HepG2 (cell line): Measurements from ENCODE around the gene SELENOI. TPM values are rescaled to one million over a fixed set of nuclear protein-coding genes. Genes with fewer than 3 reads are reported as not detected.

Source experiments
- ATAC-seq: fragments of 200-7000 bp; cut with Tn5 transposase; 3 replicates; pipeline ENCODE4 v1.9.1; 2020; ENCODE audit warnings: mild to moderate bottlenecking, moderate library complexity
- BruUV-seq: library from RNA; stranded (reverse); fragments of 400-500 nt; replicated peaks from 2 replicates; lab custom pipeline; 2021; lab: Mats Ljungman, UMichigan
- CTCF ChIA-PET: fragments of 300-600 bp; formaldehyde crosslinking; extraction: SDS; loops from one replicate; lab custom pipeline; 2021; ENCODE audit warnings: low total read pairs, inconsistent platforms, low intra/inter-chr PET ratio; lab: Yijun Ruan, JAX
- POLR2A ChIA-PET: fragments of 350-600 bp; sonication (Branson Sonifier 250); formaldehyde crosslinking; loops from one replicate; lab custom pipeline; 2020; ENCODE audit warnings: antibody characterized with exemption, inconsistent platforms; lab: Yijun Ruan, JAX
- DNase-seq: peaks from one replicate; pipeline ENCODE4 v3.0.0-alpha.2; 2015; ENCODE audit warnings: low spot score
- FAIRE-seq: peaks from 3 replicates; lab custom pipeline; 2011; peaks lifted over from hg19 to GRCh38; lab: Jason Lieb, UNC
- H2AFZ ChIP-seq: one replicate; pipeline ENCODE4 v1.6.1; 2011; ENCODE audit warnings: low read length, inconsistent platforms
- H3K27ac ChIP-seq: fragments of 300-600 bp; 3 replicates; pipeline ENCODE4 v1.8.0; 2011; ENCODE audit warnings: mixed run types, mild to moderate bottlenecking, mixed read lengths, low read length, inconsistent platforms; ENCODE audit not compliant: insufficient read depth; ENCODE audit errors: extremely low read length
- H3K27me3 ChIP-seq, 2 experiments: fragments of 200-600 bp in 1 of 2; 2 replicates in 1 of 2; 3 replicates in 1 of 2; pipeline versions ENCODE4 v1.6.0 to v1.8.0; 2011; ENCODE audit warnings: low read length in 2 of 2, mild to moderate bottlenecking in 2 of 2, moderate library complexity in 2 of 2, inconsistent platforms in 1 of 2; ENCODE audit not compliant: insufficient read depth in 2 of 2, control insufficient read depth in 1 of 2
- H3K36me3 ChIP-seq, 2 experiments: fragments of 200-600 bp in 1 of 2; replicated peaks in 1 of 2; 2 replicates in 1 of 2; 3 replicates in 1 of 2; pipeline versions ENCODE4 v1.5.1 to v1.8.0; 2011; ENCODE audit warnings: low read length in 2 of 2, inconsistent platforms in 1 of 2; ENCODE audit not compliant: insufficient read depth in 2 of 2, control insufficient read depth in 1 of 2
- H3K4me1 ChIP-seq: 2 replicates; pipeline ENCODE4 v1.5.1; 2012; ENCODE audit warnings: low read length, inconsistent platforms; ENCODE audit not compliant: insufficient read depth
- H3K4me2 ChIP-seq: 2 replicates; pipeline ENCODE4 v1.6.0; 2011; ENCODE audit warnings: low read depth, low read length, inconsistent platforms
- H3K4me3 ChIP-seq, 3 experiments: fragments of 200-600 bp in 1 of 3; sonication (generic), shearing (Covaris generic) in 1 of 3; replicated peaks in 1 of 3; 2 replicates each; pipeline ENCODE4 v1.5.1; 2011 to 2016; ENCODE audit warnings: low read length in 3 of 3, inconsistent platforms in 2 of 3, low read depth in 2 of 3, mild to moderate bottlenecking in 2 of 3, control low read depth in 1 of 3, mixed read lengths in 1 of 3; ENCODE audit not compliant: insufficient read depth in 1 of 3
- H3K79me2 ChIP-seq: one replicate; pipeline ENCODE4 v1.6.1; 2011; ENCODE audit warnings: low read length, inconsistent platforms; ENCODE audit not compliant: insufficient read depth
- H3K9ac ChIP-seq: 2 replicates; pipeline ENCODE4 v1.6.0; 2011; ENCODE audit warnings: mild to moderate bottlenecking, low read depth, low read length, inconsistent platforms; ENCODE audit not compliant: insufficient read depth
- H3K9me3 ChIP-seq: 2 replicates; pipeline ENCODE4 v1.5.1; 2012; ENCODE audit warnings: mild to moderate bottlenecking, low read length
- H4K20me1 ChIP-seq: 2 replicates; pipeline ENCODE4 v1.6.0; 2011; ENCODE audit warnings: inconsistent platforms, mild to moderate bottlenecking, low read length, moderate library complexity; ENCODE audit not compliant: insufficient read depth
- CREM ChIP-seq, 2 experiments: sonication (generic) in 1 of 2; formaldehyde crosslinking in 1 of 2; IDR thresholded peaks; 2 replicates each; pipeline versions ENCODE4 v1.4.0 to v1.6.1; 2016 to 2020; ENCODE audit warnings: antibody characterized with exemption in 1 of 2, mild to moderate bottlenecking in 1 of 2, missing genetic modification reagents in 1 of 2
- KAT8 ChIP-seq: IDR thresholded peaks from 2 replicates; pipeline ENCODE4 v1.6.1; 2016; ENCODE audit warnings: missing genetic modification reagents, missing compliant biosample characterization
- PRMT3 ChIP-seq: sonication (generic); formaldehyde crosslinking; IDR thresholded peaks from 2 replicates; pipeline ENCODE4 v1.8.1; 2022; ENCODE audit warnings: low read depth, mild to moderate bottlenecking, moderate library complexity, missing genetic modification reagents, borderline replicate concordance
- SOX13 ChIP-seq, 3 experiments: fragments of 450-650 bp in 1 of 3; sonication (generic) in 1 of 3; formaldehyde crosslinking in 1 of 3; IDR thresholded peaks in 2 of 3; conservative IDR thresholded peaks in 1 of 3; 2 replicates each; pipeline versions ENCODE4 v1.5.0 to v1.6.1; 2016 to 2020; ENCODE audit warnings: antibody characterized with exemption in 1 of 3, mild to moderate bottlenecking in 1 of 3, missing compliant biosample characterization in 1 of 3, missing genetic modification reagents in 1 of 3, moderate library complexity in 1 of 3
- ZBTB20 ChIP-seq: sonication (generic); formaldehyde crosslinking; IDR thresholded peaks from 2 replicates; pipeline ENCODE4 v1.8.1; 2023; ENCODE audit warnings: missing genetic modification reagents, low read depth, mild to moderate bottlenecking, borderline replicate concordance
- ZBTB21 ChIP-seq: sonication (generic); formaldehyde crosslinking; IDR thresholded peaks from 2 replicates; pipeline ENCODE4 v1.4.0; 2020; ENCODE audit warnings: missing genetic modification reagents
- WGBS: methylation state at CpG from one replicate; pipeline ENCODE4 v1.1.6; 2017; ENCODE audit warnings: low lambda C conversion rate; 5-methylcytosine and 5-hydroxymethylcytosine counted together
- in situ Hi-C: cut with HindIII; loops from 2 replicates; pipeline ENCODE4 v1.10.0; 2017; ENCODE audit warnings: low pct_unique_long_range_greater_than_20kb; ENCODE audit not compliant: extremely low pct_ligation_motif_present
- intact Hi-C: fragments of 100-400 bp; cut with micrococcal nuclease; formaldehyde crosslinking; loops from one replicate; pipeline ENCODE4 v1.10.0; 2022; ENCODE audit not compliant: unreplicated experiment
- polyA plus RNA-seq, 8 experiments: library from polyadenylated mRNA; depleted of rRNA in 3 of 8; stranded (reverse) in 7 of 8; unstranded in 1 of 8; fragments of >200 nt; fragmentation: Illumina TruSeq in 4 of 8; extraction: Trizol in 4 of 8; gene quantifications; 2 replicates each; pipeline versions ENCODE4 v1.2.1 to v1.2.3, GENCODE V29; 2011 to 2016; ENCODE audit warnings: low read depth in 4 of 8, missing spikeins in 1 of 8, mixed read lengths in 1 of 8; ENCODE audit not compliant: insufficient read depth in 1 of 8
- total RNA-seq, 5 experiments: library from RNA; depleted of rRNA; stranded (reverse); fragments of >200 nt; fragmentation: Illumina TruSeq; extraction: Trizol; gene quantifications; 2 replicates each; pipeline ENCODE4 v1.2.3, GENCODE V29; 2016; ENCODE audit warnings: low read depth in 1 of 5
- TF ChIP-seq, protein P1 (sequence below): sonication (generic); formaldehyde crosslinking; IDR thresholded peaks from 2 replicates; pipeline ENCODE4 v1.5.0; 2020; ENCODE audit warnings: mild to moderate bottlenecking, missing genetic modification reagents
- TF ChIP-seq, protein P2 (sequence below): sonication (generic); formaldehyde crosslinking; IDR thresholded peaks from 2 replicates; pipeline ENCODE4 v1.8.0; 2022; ENCODE audit warnings: missing genetic modification reagents, mild to moderate bottlenecking, moderate library complexity, borderline replicate concordance

SELENOI gene
- total and polyA plus RNA-seq, 2 of the 13 experiments (the other 11 are each of a cell fraction or from before 2014, with no cell fraction given) = 27.7 to 60.3 TPM

DNA sequence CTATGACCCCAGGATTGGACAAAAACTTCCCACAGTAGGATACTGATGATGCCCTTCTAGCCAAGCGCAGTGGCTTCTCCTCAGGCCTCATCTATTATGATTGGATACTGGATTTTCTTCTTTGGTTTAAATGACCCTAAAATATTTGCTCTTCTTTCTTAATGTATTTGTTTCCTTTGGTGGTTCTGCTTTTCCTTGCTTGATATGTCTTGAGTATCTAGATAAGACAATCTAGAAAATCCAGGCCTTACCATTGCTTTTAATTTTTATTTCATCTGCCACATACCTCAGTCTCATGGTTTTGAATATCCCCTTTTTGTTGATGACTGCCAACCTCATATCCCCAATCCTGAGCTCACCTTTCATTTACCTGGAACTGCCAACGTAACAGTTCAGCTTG lies 96.4 kb downstream of the SELENOI start:
- DNase-seq (no peak), FAIRE-seq (no peak)
- no peak overlapping the region for H3K27ac ChIP-seq
- TF ChIP-seq ZBTB20 (CRISPR knock-in tag) = no peak
- TF ChIP-seq KAT8 (CRISPR knock-in tag) = no peak
- no peak for TF ChIP-seq ZBTB21 (CRISPR knock-in tag)
- no peak for TF ChIP-seq CREM (IDR thresholded peaks at IDR 0.05)
- no peak for TF ChIP-seq CREM (CRISPR knock-in tag; IDR thresholded peaks at IDR 0.05)
- TF ChIP-seq PRMT3 (CRISPR knock-in tag) = no peak
- TF ChIP-seq, protein P1, sequence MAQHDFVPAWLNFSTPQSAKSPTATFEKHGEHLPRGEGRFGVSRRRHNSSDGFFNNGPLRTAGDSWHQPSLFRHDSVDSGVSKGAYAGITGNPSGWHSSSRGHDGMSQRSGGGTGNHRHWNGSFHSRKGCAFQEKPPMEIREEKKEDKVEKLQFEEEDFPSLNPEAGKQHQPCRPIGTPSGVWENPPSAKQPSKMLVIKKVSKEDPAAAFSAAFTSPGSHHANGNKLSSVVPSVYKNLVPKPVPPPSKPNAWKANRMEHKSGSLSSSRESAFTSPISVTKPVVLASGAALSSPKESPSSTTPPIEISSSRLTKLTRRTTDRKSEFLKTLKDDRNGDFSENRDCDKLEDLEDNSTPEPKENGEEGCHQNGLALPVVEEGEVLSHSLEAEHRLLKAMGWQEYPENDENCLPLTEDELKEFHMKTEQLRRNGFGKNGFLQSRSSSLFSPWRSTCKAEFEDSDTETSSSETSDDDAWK (CRISPR knock-in tag) = no peak
- no peak for TF ChIP-seq SOX13 (IDR thresholded peaks at IDR 0.05)
- TF ChIP-seq SOX13 (CRISPR knock-in tag; conservative IDR thresholded peaks at IDR 0.05 in 1 of 2, IDR thresholded peaks at IDR 0.05 in 1 of 2) = no peak
- TF ChIP-seq, protein P2, sequence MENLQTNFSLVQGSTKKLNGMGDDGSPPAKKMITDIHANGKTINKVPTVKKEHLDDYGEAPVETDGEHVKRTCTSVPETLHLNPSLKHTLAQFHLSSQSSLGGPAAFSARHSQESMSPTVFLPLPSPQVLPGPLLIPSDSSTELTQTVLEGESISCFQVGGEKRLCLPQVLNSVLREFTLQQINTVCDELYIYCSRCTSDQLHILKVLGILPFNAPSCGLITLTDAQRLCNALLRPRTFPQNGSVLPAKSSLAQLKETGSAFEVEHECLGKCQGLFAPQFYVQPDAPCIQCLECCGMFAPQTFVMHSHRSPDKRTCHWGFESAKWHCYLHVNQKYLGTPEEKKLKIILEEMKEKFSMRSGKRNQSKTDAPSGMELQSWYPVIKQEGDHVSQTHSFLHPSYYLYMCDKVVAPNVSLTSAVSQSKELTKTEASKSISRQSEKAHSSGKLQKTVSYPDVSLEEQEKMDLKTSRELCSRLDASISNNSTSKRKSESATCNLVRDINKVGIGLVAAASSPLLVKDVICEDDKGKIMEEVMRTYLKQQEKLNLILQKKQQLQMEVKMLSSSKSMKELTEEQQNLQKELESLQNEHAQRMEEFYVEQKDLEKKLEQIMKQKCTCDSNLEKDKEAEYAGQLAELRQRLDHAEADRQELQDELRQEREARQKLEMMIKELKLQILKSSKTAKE (CRISPR knock-in tag) = no peak
- TF ChIP-seq, all 625 proteins: peak for 0
- Histone ChIP-seq H3K27me3 (peaks cover 0 to 9% of the 10 kb centered on the region in 2 experiments; a peak in 3 of 5 replicates), H3K9me3 (no peaks in the 10 kb centered on the region), H2AFZ (no peak overlapping the region), H3K79me2 (no peaks in the 10 kb centered on the region), H3K9ac (no peak overlapping the region), H3K4me2 (no peak overlapping the region), H3K36me3 (no peaks in the 10 kb centered on the region), H4K20me1 (no peaks in the 10 kb centered on the region), H3K4me1 (peaks cover 13% of the 10 kb centered on the region), H3K4me3 (no peak overlapping the region)
- ChIA-PET CTCF (no interaction called here), POLR2A (no interaction called here)
- 63% methylated on average over 2 of the region's 2 CpGs for WGBS
- no TSS peak for BruUV-seq
- in situ Hi-C loops = no loop called here
- no peak for ATAC-seq
- intact Hi-C loops = no loop called here
